ENCODE data around the gene CCDC91. TPM values are rescaled to one million over a fixed set of nuclear protein-coding genes. Genes with fewer than 3 reads are reported as not detected.
"Not testable (repeated sequence)": the region's sequence is repeated elsewhere in the genome, so short reads cannot be mapped to it uniquely, and the experiment has no call there.

CCDC91 gene
- total RNA-seq, 1 experiment from 2014 or later: 35.6 TPM

DNA sequence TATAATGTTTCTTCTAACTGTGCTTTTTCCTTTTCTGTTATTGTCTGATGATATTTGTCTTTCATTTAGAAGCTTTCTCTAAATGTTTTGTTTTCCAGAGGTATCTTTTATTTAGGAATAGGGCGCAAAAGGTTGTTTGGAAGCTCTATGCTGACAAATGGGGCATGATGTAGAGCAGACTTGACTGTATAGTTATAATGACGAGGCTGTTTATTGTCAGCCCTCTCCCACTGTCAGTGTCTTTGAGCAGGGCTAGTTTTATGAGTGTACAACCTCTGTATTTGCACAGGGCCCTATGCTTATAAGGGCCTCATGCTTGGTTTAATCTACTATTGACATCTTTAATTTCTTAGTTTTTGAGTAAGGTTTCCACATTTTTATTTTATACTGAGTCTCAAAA, 158.9 kb downstream of the CCDC91 start:
- Histone ChIP-seq H3K36me3 (peaks cover 3% of the 10 kb centered on the region; the same call in 1 of the 2 replicates), H3K4me3 (no peak overlapping the region)

DNA sequence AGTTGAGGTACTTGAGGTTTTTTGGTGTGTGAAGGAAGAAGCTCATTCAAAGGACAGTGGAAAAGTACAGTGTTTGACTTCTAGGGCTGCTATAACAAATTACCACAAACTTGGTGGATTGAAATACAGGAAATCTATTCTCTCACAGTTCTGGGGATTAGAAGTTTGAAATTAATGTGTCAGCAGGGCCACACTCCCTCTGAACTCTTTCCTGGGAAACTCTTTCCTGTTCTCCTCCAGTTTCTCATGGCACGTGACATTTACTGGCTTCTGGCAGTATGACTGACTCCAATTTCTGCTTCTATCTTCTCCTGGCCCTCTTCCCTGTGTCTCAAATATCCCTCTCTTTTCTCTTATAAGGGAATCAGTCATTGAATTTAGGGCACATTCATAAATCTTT, 160.2 kb downstream of the CCDC91 start:
- DNase-seq (ENCODE audit: low read depth in 1 of 2, low spot score in 2 of 2): no peak
- Histone ChIP-seq H3K27ac (no peak overlapping the region), H3K4me3 (no peak overlapping the region), H3K36me3 (peaks cover 3% of the 10 kb centered on the region; the same call in 1 of the 2 replicates), H3K27me3 (replicated peaks) (no peaks in the 10 kb centered on the region), H3K4me1 (replicated peaks) (no peaks in the 10 kb centered on the region), H3K9me3 (replicated peaks) (peaks cover 2% of the 10 kb centered on the region; the same call in 1 of the 2 replicates)

More for the DNA sequence above, 158.9 kb downstream of the CCDC91 start:
- DNase-seq (ENCODE audit: low read depth in 1 of 2, low spot score in 2 of 2): no peak
- no peaks in the 10 kb centered on the region for H3K4me1 ChIP-seq (replicated peaks)
- H3K27ac ChIP-seq: no peak overlapping the region
- peaks cover 2% of the 10 kb centered on the region; the same call in 1 of the 2 replicates for H3K9me3 ChIP-seq (replicated peaks)
- no peaks in the 10 kb centered on the region for H3K27me3 ChIP-seq (replicated peaks)

DNA sequence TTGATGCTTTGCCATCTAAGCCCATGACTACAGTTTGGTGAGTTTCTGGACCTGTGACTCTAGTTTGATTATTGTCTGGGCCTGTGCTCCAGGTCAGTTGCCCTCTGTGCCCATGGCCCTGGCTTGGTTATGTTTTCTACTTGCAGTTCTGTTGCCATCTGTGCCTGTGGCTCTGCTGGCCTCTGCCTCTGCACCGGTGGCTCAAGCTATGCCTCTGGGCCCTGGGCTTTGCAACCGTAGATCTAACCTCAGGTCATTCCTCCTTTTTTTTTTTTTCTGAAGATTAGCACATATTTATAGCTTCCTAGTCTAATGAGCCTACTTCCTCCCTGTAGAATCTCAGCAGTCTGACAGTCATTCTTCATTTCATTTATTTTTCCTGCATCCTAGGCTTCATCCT, 161.2 kb downstream of the CCDC91 start:
- Histone ChIP-seq H3K4me1 (replicated peaks) (no peaks in the 10 kb centered on the region), H3K36me3 (peaks cover 3% of the 10 kb centered on the region; the same call in 1 of the 2 replicates), H3K9me3 (replicated peaks) (peaks cover 2% of the 10 kb centered on the region; the same call in 1 of the 2 replicates), H3K4me3 (no peak overlapping the region), H3K27ac (no peak overlapping the region), H3K27me3 (replicated peaks) (no peaks in the 10 kb centered on the region)
- DNase-seq (ENCODE audit: low read depth in 1 of 2, low spot score in 2 of 2): no peak

DNA sequence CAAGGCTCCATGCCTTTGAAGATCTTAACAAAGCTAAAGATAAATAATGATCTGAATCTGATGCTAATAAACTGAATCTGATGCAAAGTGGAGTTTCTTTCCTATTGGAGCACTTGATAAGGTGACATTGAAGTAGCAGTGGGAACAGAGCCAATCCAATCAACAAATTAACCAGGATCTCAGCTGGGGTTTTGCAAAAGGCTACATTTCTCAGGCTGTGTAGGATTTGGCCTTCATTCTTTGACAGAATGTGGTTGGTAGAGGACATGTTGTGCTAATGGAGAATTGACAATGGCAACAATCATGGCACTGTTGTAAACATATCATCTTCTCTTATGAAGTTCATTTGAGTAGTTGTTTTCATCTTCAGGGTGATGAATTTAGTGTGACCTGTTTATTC, 164.9 kb downstream of the CCDC91 start:
- no peaks in the 10 kb centered on the region for H3K27me3 ChIP-seq (replicated peaks)
- no peaks in the 10 kb centered on the region for H3K4me1 ChIP-seq (replicated peaks)
- peaks cover 2% of the 10 kb centered on the region; the same call in 1 of the 2 replicates for H3K9me3 ChIP-seq (replicated peaks)
- peaks cover 3% of the 10 kb centered on the region; the same call in 1 of the 2 replicates for H3K36me3 ChIP-seq
- no peak overlapping the region for H3K27ac ChIP-seq
- no peak overlapping the region for H3K4me3 ChIP-seq
- DNase-seq (ENCODE audit: low read depth in 1 of 2, low spot score in 2 of 2): no peak

DNA sequence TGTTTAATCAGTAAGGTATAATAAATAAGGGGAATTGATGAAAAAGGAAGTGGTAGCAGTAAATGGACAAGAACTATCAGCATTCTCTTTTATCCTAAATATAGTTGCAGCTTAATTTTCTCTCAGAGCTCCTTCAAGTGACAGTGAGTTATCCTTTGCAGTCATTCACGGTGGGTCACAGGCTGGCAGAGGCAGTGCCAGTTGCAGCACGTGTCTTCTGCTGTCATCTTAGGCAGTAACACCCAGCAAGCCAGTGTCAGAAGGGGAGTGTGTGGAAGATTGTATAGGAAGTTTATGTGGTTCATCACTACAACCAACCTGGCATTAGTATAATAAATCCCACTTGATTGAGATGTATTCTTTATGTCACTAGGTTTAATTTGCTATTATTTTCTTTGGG, 170.0 kb downstream of the CCDC91 start:
- H3K4me3 ChIP-seq: no peak overlapping the region
- DNase-seq (ENCODE audit: low read depth in 1 of 2, low spot score in 2 of 2): no peak
- no peaks in the 10 kb centered on the region for H3K4me1 ChIP-seq (replicated peaks)
- no peaks in the 10 kb centered on the region for H3K9me3 ChIP-seq (replicated peaks)
- H3K36me3 ChIP-seq: no peaks in the 10 kb centered on the region
- no peaks in the 10 kb centered on the region for H3K27me3 ChIP-seq (replicated peaks)
- no peak overlapping the region for H3K27ac ChIP-seq

DNA sequence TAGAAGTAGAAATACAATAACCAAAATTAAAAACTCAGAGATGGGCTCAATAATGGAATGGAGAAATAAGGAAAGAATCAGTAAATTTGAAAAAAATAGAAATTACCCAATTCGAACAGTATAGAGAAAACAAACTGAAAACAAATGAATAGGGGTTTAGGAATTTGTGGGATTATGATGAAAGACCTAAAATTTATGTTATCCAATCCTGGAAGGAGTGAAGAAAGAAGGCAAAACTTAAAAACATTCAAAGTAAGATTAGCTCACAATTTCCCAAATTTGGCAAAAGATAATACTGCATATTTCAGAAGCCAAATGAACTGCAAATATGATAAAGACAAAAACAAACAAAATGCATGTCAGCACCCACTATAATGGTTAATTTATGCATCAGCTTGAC, 177.1 kb downstream of the CCDC91 start:
- H3K4me3 ChIP-seq: no peak overlapping the region
- H3K36me3 ChIP-seq: no peaks in the 10 kb centered on the region
- no peaks in the 10 kb centered on the region for H3K27me3 ChIP-seq (replicated peaks)
- no peaks in the 10 kb centered on the region for H3K4me1 ChIP-seq (replicated peaks)
- H3K9me3 ChIP-seq (replicated peaks): peaks cover 3% of the 10 kb centered on the region
- H3K27ac ChIP-seq: no peak overlapping the region
- no peak for DNase-seq (ENCODE audit: low read depth in 1 of 2, low spot score in 2 of 2)

DNA sequence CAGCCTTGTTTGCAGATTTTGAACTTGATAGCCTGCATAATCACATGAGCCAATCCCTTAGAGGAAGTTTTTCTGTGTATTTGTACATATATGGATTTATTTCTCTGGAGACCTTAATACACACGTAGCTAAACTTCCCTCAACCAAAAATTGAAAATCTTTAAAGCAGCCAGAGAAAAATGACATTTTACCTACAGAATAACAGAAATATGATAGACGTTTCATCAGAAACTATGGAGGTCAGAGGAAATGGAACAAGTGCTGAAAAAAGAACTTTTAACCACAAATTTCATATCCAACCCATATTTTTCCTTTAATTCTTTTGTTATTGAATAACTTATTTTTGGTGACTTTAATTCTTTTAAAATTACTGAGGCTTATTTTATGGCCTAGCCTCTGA, 177.7 kb downstream of the CCDC91 start:
- Histone ChIP-seq H3K4me3 (no peak overlapping the region), H3K27me3 (replicated peaks) (no peaks in the 10 kb centered on the region), H3K36me3 (no peaks in the 10 kb centered on the region), H3K4me1 (replicated peaks) (no peaks in the 10 kb centered on the region), H3K27ac (no peak overlapping the region), H3K9me3 (replicated peaks) (peaks cover 3% of the 10 kb centered on the region)
- no peak for DNase-seq (ENCODE audit: low read depth in 1 of 2, low spot score in 2 of 2)

DNA sequence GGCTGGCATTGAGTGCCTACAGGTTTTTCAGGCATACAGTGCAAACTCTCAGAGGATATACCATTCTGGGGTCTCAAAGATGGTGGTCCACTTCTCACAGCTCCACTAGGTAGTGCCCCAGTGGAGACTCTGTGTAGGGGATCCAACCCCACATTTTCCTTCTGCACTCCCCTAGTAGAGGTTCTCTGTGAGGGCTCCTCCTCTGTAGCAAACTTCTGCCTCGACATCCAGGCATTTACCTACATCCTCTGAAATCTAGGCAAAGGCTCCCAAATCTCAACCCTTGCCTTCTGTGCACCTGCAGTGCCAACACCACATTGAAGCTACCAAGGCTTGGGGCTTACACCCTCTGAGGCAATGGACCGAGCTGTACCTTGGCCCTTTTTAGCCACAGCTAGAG, 179.2 kb downstream of the CCDC91 start:
- Histone ChIP-seq H3K4me3 (no peak overlapping the region), H3K4me1 (replicated peaks) (no peaks in the 10 kb centered on the region), H3K27ac (no peak overlapping the region), H3K27me3 (replicated peaks) (no peaks in the 10 kb centered on the region), H3K36me3 (no peaks in the 10 kb centered on the region), H3K9me3 (replicated peaks) (peaks cover 3% of the 10 kb centered on the region)
- DNase-seq (ENCODE audit: low read depth in 1 of 2, low spot score in 2 of 2): no peak

DNA sequence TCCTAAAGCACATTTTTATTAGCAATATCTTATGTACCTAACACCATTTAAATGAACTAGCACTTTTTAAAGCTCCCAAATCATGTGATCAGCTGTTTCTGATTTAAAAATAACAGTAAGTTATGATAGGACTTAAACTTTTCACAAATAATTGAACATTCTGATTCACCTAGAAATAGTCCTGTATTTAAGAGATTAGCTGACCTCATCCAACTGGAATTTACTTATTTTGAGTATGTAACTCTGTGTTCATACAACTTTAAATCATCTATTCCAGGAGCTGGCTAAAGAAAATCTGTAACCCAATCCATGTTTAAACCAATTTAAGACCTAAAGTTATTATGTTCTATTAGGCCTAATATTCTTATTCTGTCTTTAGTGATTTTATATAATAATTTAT, 184.3 kb downstream of the CCDC91 start:
- H3K27me3 ChIP-seq (replicated peaks): no peaks in the 10 kb centered on the region
- H3K4me3 ChIP-seq: no peak overlapping the region
- no peaks in the 10 kb centered on the region for H3K4me1 ChIP-seq (replicated peaks)
- H3K9me3 ChIP-seq (replicated peaks): peaks cover 3% of the 10 kb centered on the region
- no peak overlapping the region for H3K27ac ChIP-seq
- H3K36me3 ChIP-seq: no peaks in the 10 kb centered on the region
- no peak for DNase-seq (ENCODE audit: low read depth in 1 of 2, low spot score in 2 of 2)

DNA sequence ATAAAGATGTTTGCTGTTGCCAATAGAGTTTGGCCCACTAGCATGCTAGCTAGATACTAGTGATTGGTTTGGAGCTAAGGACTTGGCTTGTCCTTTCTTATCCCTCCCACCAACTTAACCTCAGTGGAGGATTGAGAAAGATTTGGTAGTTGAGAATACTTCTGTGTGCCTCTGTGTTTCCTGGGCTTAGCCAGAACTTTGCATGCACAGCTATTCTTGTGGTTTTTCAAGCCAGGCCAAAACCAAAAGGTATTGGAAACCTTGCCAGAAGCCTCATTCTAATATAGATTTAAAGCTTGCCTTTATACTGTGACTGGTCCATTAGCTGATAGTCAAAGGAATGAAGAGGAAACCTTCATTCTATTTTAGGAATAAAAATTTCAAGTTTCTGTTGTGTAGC, 188.5 kb downstream of the CCDC91 start:
- H3K27ac ChIP-seq: no peak overlapping the region
- H3K27me3 ChIP-seq (replicated peaks): no peaks in the 10 kb centered on the region

DNA sequence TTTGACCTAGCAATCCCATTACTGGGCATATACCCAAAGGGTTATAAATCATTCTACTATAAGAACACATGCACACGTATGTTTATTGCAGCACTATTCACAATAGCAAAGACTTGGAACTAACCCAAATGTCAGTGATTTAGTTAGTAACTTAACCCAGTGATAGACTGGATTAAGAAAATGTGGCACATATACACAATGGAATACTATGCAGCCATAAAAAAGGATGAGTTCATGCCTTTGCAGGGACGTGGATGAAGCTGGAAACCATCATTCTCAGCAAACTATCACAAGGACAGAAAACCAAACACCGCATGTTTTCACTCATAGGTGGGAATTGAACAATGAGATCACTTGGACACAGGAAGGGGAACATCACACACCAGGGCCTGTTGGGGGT, 189.5 kb downstream of the CCDC91 start:
- not testable (repeated sequence) for DNase-seq (ENCODE audit: low read depth in 1 of 2, low spot score in 2 of 2); H3K4me3 ChIP-seq; H3K4me1 ChIP-seq (replicated peaks); H3K9me3 ChIP-seq (replicated peaks); H3K36me3 ChIP-seq; H3K27me3 ChIP-seq (replicated peaks); H3K27ac ChIP-seq

More for the DNA sequence above, 188.5 kb downstream of the CCDC91 start:
- DNase-seq (ENCODE audit: low read depth in 1 of 2, low spot score in 2 of 2): no peak
- no peak overlapping the region for H3K4me3 ChIP-seq
- no peaks in the 10 kb centered on the region for H3K4me1 ChIP-seq (replicated peaks)
- H3K9me3 ChIP-seq (replicated peaks): no peaks in the 10 kb centered on the region
- H3K36me3 ChIP-seq: no peaks in the 10 kb centered on the region

DNA sequence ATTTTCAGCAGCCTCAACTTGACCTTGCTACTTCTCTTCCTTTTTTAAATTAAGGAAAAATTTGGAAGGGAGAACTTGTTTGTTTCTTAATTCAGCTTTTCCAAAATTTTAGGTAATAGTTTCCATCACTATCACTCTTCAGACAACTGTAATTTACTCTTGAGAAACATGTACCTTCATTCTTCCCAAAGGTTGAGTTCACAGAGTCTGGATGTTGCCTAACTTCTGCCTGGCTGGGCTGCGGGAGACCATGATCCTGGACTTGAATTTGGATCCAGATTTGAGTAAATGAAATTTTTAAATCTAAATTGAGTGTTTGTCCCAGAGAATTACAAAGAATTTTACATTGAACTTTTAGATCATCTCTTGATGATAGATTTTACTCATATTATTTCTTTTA, 193.1 kb downstream of the CCDC91 start:
- H3K27ac ChIP-seq: no peak overlapping the region
- H3K4me3 ChIP-seq: no peak overlapping the region
- no peaks in the 10 kb centered on the region for H3K36me3 ChIP-seq
- H3K9me3 ChIP-seq (replicated peaks): no peaks in the 10 kb centered on the region
- no peak for DNase-seq (ENCODE audit: low read depth in 1 of 2, low spot score in 2 of 2)
- no peaks in the 10 kb centered on the region for H3K4me1 ChIP-seq (replicated peaks)
- no peaks in the 10 kb centered on the region for H3K27me3 ChIP-seq (replicated peaks)

DNA sequence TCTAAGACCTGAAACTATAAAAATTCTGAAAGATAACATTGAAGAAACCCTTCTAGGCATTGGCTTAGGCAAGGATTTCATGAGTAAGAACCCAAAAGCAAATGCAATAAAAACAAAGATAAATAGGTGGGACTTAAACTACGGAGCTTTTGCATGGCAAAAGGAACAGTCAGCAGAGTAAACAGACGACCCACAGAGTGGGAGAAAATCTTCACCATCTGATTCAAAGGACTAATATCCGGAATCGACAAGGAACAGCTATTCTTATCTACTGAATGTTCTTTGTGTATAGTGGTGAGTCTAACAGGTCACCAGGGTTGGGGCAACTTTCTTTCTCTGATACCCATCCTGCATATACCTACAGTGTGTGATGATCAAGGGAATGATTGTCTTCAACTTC, 198.6 kb downstream of the CCDC91 start:
- DNase-seq (ENCODE audit: low read depth in 1 of 2, low spot score in 2 of 2): no peak
- H3K27ac ChIP-seq: no peak overlapping the region

DNA sequence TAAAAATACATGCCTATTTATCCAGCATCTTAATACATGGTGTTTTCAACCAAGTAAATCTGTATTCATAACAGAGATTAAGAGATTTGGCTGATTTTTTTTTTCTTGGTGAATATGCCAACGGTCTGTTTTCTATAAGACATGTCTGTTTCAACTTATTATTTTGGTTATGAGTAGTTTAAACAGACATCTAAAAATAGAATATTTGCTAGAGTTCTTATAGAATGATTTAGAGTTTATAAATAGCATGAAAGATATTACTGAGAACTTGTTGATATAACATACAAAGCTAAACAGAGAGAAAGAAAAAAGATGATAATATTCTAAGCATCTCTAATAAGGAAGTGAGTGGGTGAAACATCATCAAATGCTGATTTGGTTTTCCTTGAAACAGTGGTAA, 199.9 kb downstream of the CCDC91 start:
- no peak overlapping the region for H3K4me3 ChIP-seq
- H3K4me1 ChIP-seq (replicated peaks): peaks cover 17% of the 10 kb centered on the region
- H3K36me3 ChIP-seq: no peaks in the 10 kb centered on the region
- H3K27me3 ChIP-seq (replicated peaks): no peaks in the 10 kb centered on the region
- H3K9me3 ChIP-seq (replicated peaks): no peaks in the 10 kb centered on the region
- no peak for DNase-seq (ENCODE audit: low read depth in 1 of 2, low spot score in 2 of 2)
- H3K27ac ChIP-seq: peak overlapping the region; percentile 46

More for the DNA sequence above, 198.6 kb downstream of the CCDC91 start:
- Histone ChIP-seq H3K4me1 (replicated peaks) (peaks cover 17% of the 10 kb centered on the region), H3K27me3 (replicated peaks) (no peaks in the 10 kb centered on the region), H3K9me3 (replicated peaks) (no peaks in the 10 kb centered on the region), H3K4me3 (no peak overlapping the region), H3K36me3 (no peaks in the 10 kb centered on the region)

DNA sequence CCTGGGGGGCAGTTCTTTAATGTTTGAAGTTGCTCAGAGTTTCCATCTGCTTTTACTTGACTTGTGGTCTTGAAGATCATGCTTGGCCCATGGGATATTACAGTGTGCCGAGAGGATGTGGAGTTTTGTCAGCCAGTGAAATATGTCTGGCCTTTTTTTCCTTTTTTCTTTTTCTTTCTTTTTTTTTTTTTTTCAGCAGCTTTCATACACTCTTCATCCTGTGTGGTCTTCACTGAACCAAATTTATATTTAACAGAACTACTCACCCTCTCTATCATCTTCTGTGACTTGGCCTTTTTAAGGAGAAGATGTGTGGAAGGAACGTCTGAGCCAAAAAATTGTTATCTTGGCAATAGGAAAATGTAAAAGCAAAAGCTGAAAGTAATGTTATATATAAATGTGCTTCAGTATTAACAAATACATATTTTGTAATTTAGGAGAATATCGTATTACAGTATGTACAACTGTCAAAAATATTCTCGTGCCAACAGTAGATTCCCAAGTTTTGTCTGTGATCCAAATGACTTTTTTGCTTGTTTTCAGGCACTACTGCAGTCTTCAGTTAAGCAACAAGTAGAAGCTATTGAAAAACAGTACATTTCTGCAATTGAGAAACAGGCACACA, 200.6 kb downstream of the CCDC91 start:
- Histone ChIP-seq H3K9me3 (replicated peaks) (no peaks in the 10 kb centered on the region), H3K27ac (peak overlapping the region; percentile 46), H3K27me3 (replicated peaks) (no peaks in the 10 kb centered on the region), H3K4me3 (no peak overlapping the region), H3K36me3 (no peaks in the 10 kb centered on the region), H3K4me1 (replicated peaks) (peaks cover 17% of the 10 kb centered on the region)
- DNase-seq (ENCODE audit: low read depth in 1 of 2, low spot score in 2 of 2): peak; percentile 48 to 78
